ENCODE data around the gene CDCA7L. TPM values are rescaled to one million over a fixed set of nuclear protein-coding genes. Genes with fewer than 3 reads are reported as not detected.
"Not testable (repeated sequence)": the region's sequence is repeated elsewhere in the genome, so short reads cannot be mapped to it uniquely, and the experiment has no call there.

Gene CDCA7L
- total RNA-seq, 1 experiment from 2014 or later = 102 TPM

GRCh38 chr7:21910253-21910652 lies 35.4 kb downstream of the CDCA7L start:
- no peak for DNase-seq (ENCODE audit: low read depth)

GRCh38 chr7:21908746-21909145 lies 37.0 kb downstream of the CDCA7L start:
- DNase-seq (ENCODE audit: low read depth) = no peak

GRCh38 chr7:21903020-21903786 lies 42.5 kb downstream of the CDCA7L start:
- peak; percentile 54 for DNase-seq (ENCODE audit: low read depth)

GRCh38 chr7:21902240-21902639 lies 43.5 kb downstream of the CDCA7L start:
- DNase-seq (ENCODE audit: low read depth) = no peak

- no peak for DNase-seq (ENCODE audit: low read depth)
These were observed 47.3 kb downstream of the CDCA7L start for GRCh38 chr7:21898265-21898930.

GRCh38 chr7:21893401-21893800 lies 52.3 kb downstream of the CDCA7L start:
- no peak for DNase-seq (ENCODE audit: low read depth)

- no peak for DNase-seq (ENCODE audit: low read depth)
These were observed 54.4 kb downstream of the CDCA7L start for GRCh38 chr7:21891291-21891690.

- DNase-seq (ENCODE audit: low read depth) = no peak
These were observed 57.9 kb downstream of the CDCA7L start for GRCh38 chr7:21887779-21888178.

GRCh38 chr7:21887353-21887752 lies 58.3 kb downstream of the CDCA7L start:
- no peak for DNase-seq (ENCODE audit: low read depth)

GRCh38 chr7:21886396-21886795 lies 59.3 kb downstream of the CDCA7L start:
- DNase-seq (ENCODE audit: low read depth) = no peak

- DNase-seq (ENCODE audit: low read depth) = no peak
These were observed 61.2 kb downstream of the CDCA7L start for GRCh38 chr7:21884496-21884895.

GRCh38 chr7:21883501-21883900 lies 62.2 kb downstream of the CDCA7L start:
- DNase-seq (ENCODE audit: low read depth) = not testable (repeated sequence)

- no peak for DNase-seq (ENCODE audit: low read depth)
These were observed 62.6 kb downstream of the CDCA7L start for GRCh38 chr7:21883069-21883468.

GRCh38 chr7:21869785-21870402 lies 75.8 kb downstream of the CDCA7L start:
- peak; percentile 23 for DNase-seq (ENCODE audit: low read depth)

- DNase-seq (ENCODE audit: low read depth) = no peak
These were observed 77.2 kb downstream of the CDCA7L start for GRCh38 chr7:21868576-21868850.

- DNase-seq (ENCODE audit: low read depth) = no peak
These were observed 77.7 kb downstream of the CDCA7L start for GRCh38 chr7:21867816-21868575.

GRCh38 chr7:21867226-21867625 lies 78.5 kb downstream of the CDCA7L start:
- DNase-seq (ENCODE audit: low read depth) = no peak

- DNase-seq (ENCODE audit: low read depth) = no peak
These were observed 79.0 kb downstream of the CDCA7L start for GRCh38 chr7:21866731-21867130.

- peak; percentile 62 for DNase-seq (ENCODE audit: low read depth)
These were observed 80.0 kb downstream of the CDCA7L start for GRCh38 chr7:21865631-21866204.

GRCh38 chr7:21851559-21851967 lies 94.1 kb downstream of the CDCA7L start:
- DNase-seq (ENCODE audit: low read depth) = peak; percentile 38
